Neural cell (in vitro differentiated cells): ENCODE data around the gene C1orf185.

Source experiments
- EP300 ChIP-seq: fragments of 450-650 bp; conservative IDR thresholded peaks from 2 replicates; pipeline ENCODE4 v1.6.1; 2014; ENCODE audit warnings: antibody characterized with exemption, mild to moderate bottlenecking, moderate library complexity; ENCODE audit not compliant: poor library complexity, severe bottlenecking
- EZH2 ChIP-seq: fragments of 200-600, 300-800 bp; shearing (Covaris generic), sonication (generic); IDR thresholded peaks from 2 replicates; pipeline ENCODE4 v1.6.1; 2014; ENCODE audit warnings: antibody characterized with exemption, low read length, borderline replicate concordance, mild to moderate bottlenecking; ENCODE audit not compliant: insufficient read depth, poor library complexity, severe bottlenecking
- MXI1 ChIP-seq: fragments of 450-650 bp; conservative IDR thresholded peaks from 2 replicates; pipeline ENCODE4 v1.6.1; 2014; ENCODE audit warnings: antibody characterized with exemption, mild to moderate bottlenecking; ENCODE audit not compliant: poor library complexity, severe bottlenecking
- POLR2AphosphoS5 ChIP-seq: IDR thresholded peaks from 2 replicates; pipeline ENCODE4 v1.6.1; 2012
- RAD21 ChIP-seq: fragments of 450-650 bp; conservative IDR thresholded peaks from 2 replicates; pipeline ENCODE4 v1.6.1; 2014; ENCODE audit warnings: antibody characterized with exemption, mild to moderate bottlenecking, moderate library complexity
- TF ChIP-seq, protein P1 (sequence below): fragments of 450-650 bp; IDR thresholded peaks from 2 replicates; pipeline ENCODE4 v1.5.1; 2014; ENCODE audit warnings: antibody characterized with exemption, mild to moderate bottlenecking, moderate library complexity; ENCODE audit not compliant: poor library complexity, severe bottlenecking

DNA sequence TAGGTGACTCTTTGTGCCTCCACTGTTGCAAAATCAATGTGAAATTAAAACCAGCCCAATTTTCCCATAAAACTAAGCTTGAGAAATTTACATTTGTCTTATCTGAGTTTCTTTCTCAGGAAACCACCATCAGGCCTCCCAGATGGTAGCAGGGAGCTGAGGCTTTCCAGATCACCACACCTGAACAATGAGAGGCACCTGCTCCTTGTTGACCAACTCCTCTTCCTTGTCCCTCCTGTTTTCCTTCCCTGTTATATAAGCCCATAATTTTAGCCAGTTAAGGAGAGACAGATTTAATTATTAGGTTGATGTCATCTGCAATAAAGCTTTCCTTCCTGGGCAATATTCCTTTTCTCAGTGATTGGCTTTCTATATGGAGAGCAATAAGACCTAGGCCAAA lies 32.0 kb upstream of the C1orf185 start:
- TF ChIP-seq, protein P1, sequence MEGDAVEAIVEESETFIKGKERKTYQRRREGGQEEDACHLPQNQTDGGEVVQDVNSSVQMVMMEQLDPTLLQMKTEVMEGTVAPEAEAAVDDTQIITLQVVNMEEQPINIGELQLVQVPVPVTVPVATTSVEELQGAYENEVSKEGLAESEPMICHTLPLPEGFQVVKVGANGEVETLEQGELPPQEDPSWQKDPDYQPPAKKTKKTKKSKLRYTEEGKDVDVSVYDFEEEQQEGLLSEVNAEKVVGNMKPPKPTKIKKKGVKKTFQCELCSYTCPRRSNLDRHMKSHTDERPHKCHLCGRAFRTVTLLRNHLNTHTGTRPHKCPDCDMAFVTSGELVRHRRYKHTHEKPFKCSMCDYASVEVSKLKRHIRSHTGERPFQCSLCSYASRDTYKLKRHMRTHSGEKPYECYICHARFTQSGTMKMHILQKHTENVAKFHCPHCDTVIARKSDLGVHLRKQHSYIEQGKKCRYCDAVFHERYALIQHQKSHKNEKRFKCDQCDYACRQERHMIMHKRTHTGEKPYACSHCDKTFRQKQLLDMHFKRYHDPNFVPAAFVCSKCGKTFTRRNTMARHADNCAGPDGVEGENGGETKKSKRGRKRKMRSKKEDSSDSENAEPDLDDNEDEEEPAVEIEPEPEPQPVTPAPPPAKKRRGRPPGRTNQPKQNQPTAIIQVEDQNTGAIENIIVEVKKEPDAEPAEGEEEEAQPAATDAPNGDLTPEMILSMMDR, result no peak
- no peak for TF ChIP-seq MXI1
- TF ChIP-seq POLR2AphosphoS5, result no peak
- TF ChIP-seq EP300, result no peak
- TF ChIP-seq RAD21, result no peak
- no peak for TF ChIP-seq EZH2
